Neural progenitor cell (in vitro differentiated cells): Measurements from ENCODE around the gene DND1. TPM values are rescaled to one million over a fixed set of nuclear protein-coding genes. Genes with fewer than 3 reads are reported as not detected.
"Not testable (repeated sequence)": the region's sequence is repeated elsewhere in the genome, so short reads cannot be mapped to it uniquely, and the experiment has no call there.

Experiments used
- DNase-seq: peaks from one replicate; pipeline ENCODE4 v3.0.0-alpha.2; 2016; ENCODE audit warnings: low spot score
- H2AFZ ChIP-seq: fragments of 200-600 bp; sonication (generic); replicated peaks from 2 replicates; pipeline ENCODE4 v1.6.1; 2016; ENCODE audit warnings: antibody characterized with exemption
- H3F3A ChIP-seq: fragments of 200-600 bp; sonication (generic); 2 replicates; pipeline ENCODE4 v1.6.1; 2016; ENCODE audit warnings: antibody characterized with exemption, low read depth
- H3K27ac ChIP-seq: fragments of 200-600 bp; sonication (generic); 2 replicates; pipeline ENCODE4 v1.5.1; 2016; ENCODE audit warnings: mild to moderate bottlenecking
- H3K27me3 ChIP-seq: fragments of 200-600 bp; sonication (generic); 2 replicates; pipeline ENCODE4 v1.6.1; 2016; ENCODE audit warnings: mild to moderate bottlenecking, moderate library complexity
- H3K36me3 ChIP-seq: fragments of 200-600 bp; sonication (generic); 2 replicates; pipeline ENCODE4 v1.5.1; 2016
- H3K4me1 ChIP-seq: fragments of 200-600 bp; sonication (generic); 2 replicates; pipeline ENCODE4 v1.6.1; 2016; ENCODE audit warnings: mixed run types
- H3K4me2 ChIP-seq: fragments of 200-600 bp; sonication (generic); 2 replicates; pipeline ENCODE4 v1.6.1; 2016
- H3K4me3 ChIP-seq: fragments of 200-600 bp; sonication (generic); 2 replicates; pipeline ENCODE4 v1.5.1; 2016
- H3K79me2 ChIP-seq: fragments of 200-600 bp; sonication (generic); 2 replicates; pipeline ENCODE4 v1.6.1; 2016; ENCODE audit warnings: low read depth
- H3K9ac ChIP-seq: fragments of 200-600 bp; sonication (generic); 2 replicates; pipeline ENCODE4 v1.6.1; 2016
- H3K9me3 ChIP-seq: fragments of 200-600 bp; sonication (generic); 2 replicates; pipeline ENCODE4 v1.5.1; 2016; ENCODE audit warnings: low read depth
- H4K20me1 ChIP-seq: fragments of 200-600 bp; sonication (generic); 2 replicates; pipeline ENCODE4 v1.6.1; 2016; ENCODE audit warnings: low read depth
- H3K27ac Mint-ChIP-seq: 3 replicates; pipeline ENCODE4 v1.8.0; 2021; ENCODE audit warnings: mixed read lengths
- H3K27me3 Mint-ChIP-seq: 2 replicates; pipeline ENCODE4 v1.8.0; 2022; ENCODE audit warnings: low read depth, mild to moderate bottlenecking, inconsistent platforms, moderate library complexity, mixed read lengths; ENCODE audit not compliant: insufficient read depth
- H3K36me3 Mint-ChIP-seq: 3 replicates; pipeline ENCODE4 v1.8.0; 2021; ENCODE audit warnings: mixed read lengths
- H3K4me1 Mint-ChIP-seq: 3 replicates; pipeline ENCODE4 v1.8.0; 2021; ENCODE audit warnings: mixed read lengths
- H3K4me3 Mint-ChIP-seq: 3 replicates; pipeline ENCODE4 v1.8.0; 2021; ENCODE audit warnings: mild to moderate bottlenecking, moderate library complexity, mixed read lengths
- H3K9me3 Mint-ChIP-seq: 3 replicates; pipeline ENCODE4 v1.8.0; 2020; ENCODE audit warnings: mixed read lengths
- EZH2 ChIP-seq: fragments of 200-600 bp; sonication (generic); IDR thresholded peaks from 2 replicates; pipeline ENCODE4 v1.6.1; 2017; ENCODE audit warnings: antibody characterized with exemption, mild to moderate bottlenecking, moderate library complexity
- EZH2phosphoT487 ChIP-seq: fragments of 200-600 bp; sonication (generic); IDR thresholded peaks from 2 replicates; pipeline ENCODE4 v1.6.1; 2017; ENCODE audit warnings: antibody characterized with exemption
- total RNA-seq: library from RNA; depleted of rRNA; stranded (reverse); fragments of >200 nt; gene quantifications from 2 replicates; pipeline ENCODE4 v1.2.3, GENCODE V29; 2015; ENCODE audit warnings: low replicate concordance
- TF ChIP-seq, protein P1 (sequence below): fragments of 200-600 bp; sonication (generic); IDR thresholded peaks from 2 replicates; pipeline ENCODE4 v1.5.1; 2017; ENCODE audit warnings: antibody characterized with exemption, mild to moderate bottlenecking

DND1 gene
- total RNA-seq, 1 donor from 2014 or later = 0.37 TPM

DNA sequence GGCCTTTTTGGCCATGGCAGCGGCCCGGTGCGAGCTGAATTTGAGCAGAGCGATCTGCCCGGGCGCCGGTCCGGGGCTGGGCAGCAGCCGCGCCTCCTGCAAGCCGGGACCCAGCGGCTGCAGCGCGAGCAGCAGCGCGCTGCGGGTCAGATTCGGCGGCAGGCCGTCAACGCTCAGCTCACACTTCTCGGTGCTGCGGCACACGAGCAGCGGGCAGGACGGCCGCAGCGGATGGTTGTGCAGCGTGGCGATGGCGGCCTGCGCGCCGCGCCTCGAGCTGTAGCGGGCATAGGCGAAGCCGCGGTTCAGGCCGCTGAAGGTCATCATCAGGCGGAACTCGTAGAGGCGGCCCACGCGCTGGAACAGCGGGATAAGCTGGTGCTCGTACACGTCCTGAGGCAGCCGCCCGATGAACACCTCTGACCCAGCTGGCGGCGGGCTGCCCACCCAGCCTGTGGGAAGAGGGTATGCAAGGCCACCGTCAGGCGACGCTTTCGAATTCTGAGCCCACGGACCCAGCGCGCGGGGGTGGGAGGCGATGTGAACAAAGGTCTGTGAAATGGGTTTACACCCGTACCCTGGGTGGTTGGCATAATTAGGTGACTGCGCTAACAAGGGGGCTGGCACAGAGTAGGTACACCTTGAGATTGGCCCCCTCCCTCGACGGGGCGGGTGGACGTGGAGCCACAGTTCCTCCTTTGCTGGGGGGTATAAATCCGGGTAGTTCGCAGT, 755 bp downstream of the DND1 start:
- Mint-ChIP-seq H3K4me3 (no peak overlapping the region), H3K36me3 (peaks cover 18% of the 10 kb centered on the region), H3K27ac (no peak overlapping the region), H3K4me1 (no peaks in the 10 kb centered on the region), H3K9me3 (no peaks in the 10 kb centered on the region), H3K27me3 (peaks cover 2% of the 10 kb centered on the region)
- Histone ChIP-seq H3K4me2 (no peak overlapping the region), H2AFZ (no peak overlapping the region), H3K4me1 (no peaks in the 10 kb centered on the region), H3K27ac (no peak overlapping the region), H3K36me3 (no peaks in the 10 kb centered on the region), H3K27me3 (no peaks in the 10 kb centered on the region), H4K20me1 (no peaks in the 10 kb centered on the region), H3K4me3 (no peak overlapping the region), H3K9me3 (no peaks in the 10 kb centered on the region), H3K9ac (no peak overlapping the region), H3F3A (no peaks in the 10 kb centered on the region), H3K79me2 (no peaks in the 10 kb centered on the region)
- TF ChIP-seq, protein P1, sequence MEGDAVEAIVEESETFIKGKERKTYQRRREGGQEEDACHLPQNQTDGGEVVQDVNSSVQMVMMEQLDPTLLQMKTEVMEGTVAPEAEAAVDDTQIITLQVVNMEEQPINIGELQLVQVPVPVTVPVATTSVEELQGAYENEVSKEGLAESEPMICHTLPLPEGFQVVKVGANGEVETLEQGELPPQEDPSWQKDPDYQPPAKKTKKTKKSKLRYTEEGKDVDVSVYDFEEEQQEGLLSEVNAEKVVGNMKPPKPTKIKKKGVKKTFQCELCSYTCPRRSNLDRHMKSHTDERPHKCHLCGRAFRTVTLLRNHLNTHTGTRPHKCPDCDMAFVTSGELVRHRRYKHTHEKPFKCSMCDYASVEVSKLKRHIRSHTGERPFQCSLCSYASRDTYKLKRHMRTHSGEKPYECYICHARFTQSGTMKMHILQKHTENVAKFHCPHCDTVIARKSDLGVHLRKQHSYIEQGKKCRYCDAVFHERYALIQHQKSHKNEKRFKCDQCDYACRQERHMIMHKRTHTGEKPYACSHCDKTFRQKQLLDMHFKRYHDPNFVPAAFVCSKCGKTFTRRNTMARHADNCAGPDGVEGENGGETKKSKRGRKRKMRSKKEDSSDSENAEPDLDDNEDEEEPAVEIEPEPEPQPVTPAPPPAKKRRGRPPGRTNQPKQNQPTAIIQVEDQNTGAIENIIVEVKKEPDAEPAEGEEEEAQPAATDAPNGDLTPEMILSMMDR = no peak
- TF ChIP-seq EZH2phosphoT487 (no peak), EZH2 (no peak)
- DNase-seq = peak; percentile 43

DNA sequence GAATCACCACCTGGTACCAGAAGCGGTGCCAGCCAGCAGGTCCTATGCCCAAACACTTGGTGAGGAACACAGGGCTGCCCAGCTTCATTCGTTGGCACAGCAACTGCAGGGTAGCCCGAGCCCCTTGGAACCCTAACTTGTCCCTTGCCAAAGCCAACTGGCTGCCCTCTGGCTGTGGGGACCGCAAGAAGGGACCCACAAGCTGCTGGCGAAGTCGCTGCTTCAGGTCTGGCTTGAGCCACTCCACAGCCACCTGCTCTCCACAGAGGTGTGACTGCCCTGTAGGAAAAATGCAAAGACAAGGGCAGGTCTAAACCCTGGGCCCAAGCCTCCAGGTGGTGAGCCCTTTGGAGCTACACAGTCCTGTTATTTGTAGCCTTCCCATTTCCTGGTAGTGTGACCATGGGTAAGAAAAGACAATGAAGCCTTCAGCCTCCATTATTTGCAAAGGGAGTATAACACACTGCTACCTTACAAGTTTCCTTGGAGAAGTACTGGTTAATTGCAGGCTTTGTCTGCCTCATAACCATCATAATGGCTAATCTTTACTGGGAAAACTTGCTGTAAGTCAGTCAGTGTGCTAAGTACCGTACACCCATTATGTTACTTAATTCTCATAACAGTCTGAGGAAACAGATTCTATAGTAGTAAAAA, 1.8 kb downstream of the DND1 start:
- Histone ChIP-seq H3K79me2 (peaks cover 4% of the 10 kb centered on the region), H3K4me2 (no peak overlapping the region), H3K4me3 (no peak overlapping the region), H3F3A (no peaks in the 10 kb centered on the region), H3K9me3 (no peaks in the 10 kb centered on the region), H2AFZ (no peak overlapping the region), H3K27me3 (no peaks in the 10 kb centered on the region), H3K4me1 (no peaks in the 10 kb centered on the region), H3K36me3 (no peaks in the 10 kb centered on the region), H3K9ac (no peak overlapping the region), H4K20me1 (no peaks in the 10 kb centered on the region), H3K27ac (no peak overlapping the region)
- peaks cover under 1% of the 10 kb centered on the region for H3K4me1 Mint-ChIP-seq
- TF ChIP-seq EZH2 (no peak), EZH2phosphoT487 (no peak)
- TF ChIP-seq, protein P1 = no peak
- no peak for DNase-seq
- H3K4me3 Mint-ChIP-seq = no peak overlapping the region
- H3K27me3 Mint-ChIP-seq = peaks cover 2% of the 10 kb centered on the region
- H3K36me3 Mint-ChIP-seq = peaks cover 14% of the 10 kb centered on the region
- no peak overlapping the region for H3K27ac Mint-ChIP-seq
- H3K9me3 Mint-ChIP-seq = no peaks in the 10 kb centered on the region

DNA sequence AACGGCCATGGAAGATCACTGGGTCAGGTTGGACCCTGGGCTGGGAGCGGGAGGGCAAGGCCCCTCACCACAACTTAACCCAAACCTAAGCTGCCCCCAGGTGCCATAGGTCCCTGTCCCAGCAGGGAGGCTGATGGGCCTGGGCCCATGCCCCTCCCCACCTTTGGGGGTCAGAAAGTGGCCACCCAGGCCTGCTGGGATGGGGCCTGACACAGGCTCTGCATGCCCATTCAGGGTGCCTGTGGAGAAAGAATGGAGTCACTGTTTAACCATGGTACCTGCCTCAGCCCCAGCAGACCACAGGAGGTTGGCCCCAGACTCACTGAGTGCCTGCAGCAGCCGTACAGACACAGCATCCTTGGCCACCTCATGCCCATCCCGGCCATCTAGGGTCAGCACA, 2.3 kb downstream of the DND1 start:
- not testable (repeated sequence) for H3K27me3 ChIP-seq, H3K4me1 Mint-ChIP-seq, H2AFZ ChIP-seq, H4K20me1 ChIP-seq, H3K36me3 ChIP-seq, H3K4me3 ChIP-seq, H3K27ac ChIP-seq, H3F3A ChIP-seq, H3K27ac Mint-ChIP-seq, H3K27me3 Mint-ChIP-seq, H3K4me1 ChIP-seq, H3K9me3 Mint-ChIP-seq, H3K4me3 Mint-ChIP-seq, DNase-seq, H3K79me2 ChIP-seq, H3K4me2 ChIP-seq, H3K9ac ChIP-seq, H3K9me3 ChIP-seq
- peaks cover 15% of the 10 kb centered on the region for H3K36me3 Mint-ChIP-seq
